HG03571 (cell line): Measurements from ENCODE around the gene SOBP.

Experiments
- ATAC-seq: cut with Tn5 transposase; IDR thresholded peaks from one replicate; pipeline ENCODE4 v1.9.1; 2021; ENCODE audit not compliant: unreplicated experiment

SOBP gene

GRCh38 chr6:107523054-107523791 is 33.3 kb downstream of the SOBP start:
- ATAC-seq = no peak

GRCh38 chr6:107523794-107524193 is 33.9 kb downstream of the SOBP start:
- no peak for ATAC-seq

- no peak for ATAC-seq
Observed at GRCh38 chr6:107524626-107525025, 34.7 kb downstream of the SOBP start.

- no peak for ATAC-seq
Observed at GRCh38 chr6:107531868-107532267, 42.0 kb downstream of the SOBP start.

- no peak for ATAC-seq
Observed at GRCh38 chr6:107532706-107533105, 42.8 kb downstream of the SOBP start.

- no peak for ATAC-seq
Observed at GRCh38 chr6:107533415-107534059, 43.6 kb downstream of the SOBP start.

GRCh38 chr6:107534571-107535141 is 44.7 kb downstream of the SOBP start:
- ATAC-seq = no peak

GRCh38 chr6:107535626-107536025 is 45.7 kb downstream of the SOBP start:
- ATAC-seq = no peak

- no peak for ATAC-seq
Observed at GRCh38 chr6:107536180-107536961, 46.5 kb downstream of the SOBP start.

- ATAC-seq = no peak
Observed at GRCh38 chr6:107537559-107537958, 47.6 kb downstream of the SOBP start.

- no peak for ATAC-seq
Observed at GRCh38 chr6:107538856-107539387, 49.0 kb downstream of the SOBP start.

- no peak for ATAC-seq
Observed at GRCh38 chr6:107539409-107539808, 49.5 kb downstream of the SOBP start.

- no peak for ATAC-seq
Observed at GRCh38 chr6:107539849-107540464, 50.0 kb downstream of the SOBP start.

GRCh38 chr6:107540465-107540857 is 50.5 kb downstream of the SOBP start:
- no peak for ATAC-seq

- ATAC-seq = no peak
Observed at GRCh38 chr6:107542192-107542668, 52.3 kb downstream of the SOBP start.

- ATAC-seq = no peak
Observed at GRCh38 chr6:107543088-107543487, 53.2 kb downstream of the SOBP start.

GRCh38 chr6:107543567-107543966 is 53.6 kb downstream of the SOBP start:
- no peak for ATAC-seq

GRCh38 chr6:107545763-107546162 is 55.8 kb downstream of the SOBP start:
- no peak for ATAC-seq

GRCh38 chr6:107546691-107547450 is 57.0 kb downstream of the SOBP start:
- ATAC-seq = no peak

GRCh38 chr6:107547451-107547840 is 57.5 kb downstream of the SOBP start:
- no peak for ATAC-seq
